MM.1S (cell line): ENCODE results near the gene RPSA.
"Not testable (repeated sequence)": the region's sequence is repeated elsewhere in the genome, so short reads cannot be mapped to it uniquely, and the experiment has no call there.

Experiments used
- CTCF ChIP-seq: fragments of 300-600 bp; sonication (generic); IDR thresholded peaks from 2 replicates; pipeline ENCODE4 v1.5.1; 2016; ENCODE audit warnings: antibody characterized with exemption, low read length, mixed read lengths
- EZH2 ChIP-seq: fragments of 300-600 bp; sonication (generic); optimal IDR thresholded peaks from 2 replicates; pipeline ENCODE3; 2017; ENCODE audit warnings: low read depth, mild to moderate bottlenecking, antibody characterized with exemption, low read length, mixed read lengths

GRCh38 chr3:39416998-39417397 lies 10.5 kb downstream of the RPSA start:
- TF ChIP-seq CTCF, EZH2: not testable (repeated sequence)
